IPS DF 19.7 (cell line): Measurements from ENCODE around the gene MCOLN1.
A peak's percentile ranks its signal among the peaks of the same experiment; 100 is the strongest.

Experiments
- DNase-seq: peaks from one replicate; pipeline ENCODE4 v3.0.0-alpha.2; 2013; ENCODE audit warnings: low read depth, low spot score

MCOLN1 gene

GRCh38 chr19:7502552-7502951 is 19.9 kb upstream of the MCOLN1 start:
- no peak for DNase-seq

- no peak for DNase-seq
Observed at GRCh38 chr19:7504684-7505083, 17.7 kb upstream of the MCOLN1 start.

- DNase-seq: no peak
Observed at GRCh38 chr19:7505288-7505681, 17.1 kb upstream of the MCOLN1 start.

GRCh38 chr19:7505682-7506384 is 16.6 kb upstream of the MCOLN1 start:
- DNase-seq: no peak

GRCh38 chr19:7506385-7507328 is 15.8 kb upstream of the MCOLN1 start:
- DNase-seq: peak; percentile 94

GRCh38 chr19:7507884-7508283 is 14.5 kb upstream of the MCOLN1 start:
- no peak for DNase-seq

GRCh38 chr19:7509625-7510024 is 12.8 kb upstream of the MCOLN1 start:
- DNase-seq: no peak

- DNase-seq: no peak
Observed at GRCh38 chr19:7512400-7512851, 10.0 kb upstream of the MCOLN1 start.

GRCh38 chr19:7513809-7514642 is 8.4 kb upstream of the MCOLN1 start:
- no peak for DNase-seq

- no peak for DNase-seq
Observed at GRCh38 chr19:7515110-7515644, 7.2 kb upstream of the MCOLN1 start.

GRCh38 chr19:7515645-7516151 is 6.7 kb upstream of the MCOLN1 start, which contains the start of gene ZNF358:
Gene ZNF358, plus strand, starts transcription at chr19:7516103. Its CDS starts 3,140 bp downstream, at chr19:7519243.
- no peak for DNase-seq

- no peak for DNase-seq
Observed at GRCh38 chr19:7516333-7516732, 6.1 kb upstream of the MCOLN1 start.

- DNase-seq: no peak
Observed at GRCh38 chr19:7516878-7517277, 5.5 kb upstream of the MCOLN1 start.

GRCh38 chr19:7519361-7520130 is 2.9 kb upstream of the MCOLN1 start:
- DNase-seq: no peak

- DNase-seq: no peak
Observed at GRCh38 chr19:7520131-7521051, 2.0 kb upstream of the MCOLN1 start.

- no peak for DNase-seq
Observed at GRCh38 chr19:7521551-7522071, 813 bp upstream of the MCOLN1 start.

- DNase-seq: no peak
Observed at GRCh38 chr19:7522923-7523667, 671 bp downstream of the MCOLN1 start.

GRCh38 chr19:7524523-7524922 is 2.1 kb downstream of the MCOLN1 start:
- DNase-seq: no peak
